Neuronal stem cell (in vitro differentiated cells): ENCODE results near the gene NOP56.
A peak's percentile ranks its signal among the peaks of the same experiment; 100 is the strongest.

Source experiments
- DNase-seq: peaks from one replicate; pipeline ENCODE4 v3.0.0-alpha.2; 2013; ENCODE audit warnings: low spot score
- H2AFZ ChIP-seq: one replicate; pipeline ENCODE4 v1.6.1; 2013; ENCODE audit warnings: mild to moderate bottlenecking, low read length, inconsistent platforms
- H2AK5ac ChIP-seq: 2 replicates; pipeline ENCODE4 v1.6.1; 2013; ENCODE audit warnings: low read depth, mild to moderate bottlenecking, inconsistent platforms, low read length, moderate library complexity, mixed read lengths
- H2BK120ac ChIP-seq: 2 replicates; pipeline ENCODE4 v1.6.1; 2013; ENCODE audit warnings: low read depth, mild to moderate bottlenecking, inconsistent platforms, low read length, moderate library complexity, mixed read lengths
- H2BK12ac ChIP-seq: one replicate; pipeline ENCODE4 v1.6.1; 2013; ENCODE audit warnings: low read length, inconsistent platforms
- H2BK15ac ChIP-seq: 2 replicates; pipeline ENCODE4 v1.6.1; 2013; ENCODE audit warnings: mild to moderate bottlenecking, low read length, inconsistent platforms, mixed read lengths
- H2BK5ac ChIP-seq: one replicate; pipeline ENCODE4 v1.6.1; 2013; ENCODE audit warnings: inconsistent platforms, mild to moderate bottlenecking, low read length, moderate library complexity
- H3K14ac ChIP-seq: one replicate; pipeline ENCODE4 v1.6.1; 2013; ENCODE audit warnings: low read length, inconsistent platforms
- H3K18ac ChIP-seq: 2 replicates; pipeline ENCODE4 v1.6.1; 2013; ENCODE audit warnings: low read length, inconsistent platforms
- H3K23ac ChIP-seq: 2 replicates; pipeline ENCODE4 v1.6.1; 2013; ENCODE audit warnings: low read depth, mild to moderate bottlenecking, mixed read lengths, low read length, inconsistent platforms; ENCODE audit not compliant: poor library complexity
- H3K27ac ChIP-seq: replicated peaks from 3 replicates; pipeline ENCODE4 v1.5.1; 2013; ENCODE audit warnings: low read length, inconsistent platforms
- H3K27me3 ChIP-seq, 3 experiments: 2 replicates each; pipeline ENCODE4 v1.6.1; 2013; ENCODE audit warnings: low read length in 3 of 3, mild to moderate bottlenecking in 2 of 3, inconsistent platforms in 1 of 3, low read depth in 1 of 3, mixed read lengths in 1 of 3, moderate library complexity in 1 of 3; ENCODE audit not compliant: control insufficient read depth in 3 of 3, insufficient read depth in 3 of 3
- H3K36me3 ChIP-seq, 2 donors: replicated peaks in 1 of 2; 2 replicates each; pipeline ENCODE4 v1.6.1; 2013; ENCODE audit warnings: low read length in 2 of 2; ENCODE audit not compliant: control insufficient read depth in 2 of 2, insufficient read depth in 2 of 2
- H3K4ac ChIP-seq: 2 replicates; pipeline ENCODE4 v1.6.1; 2013; ENCODE audit warnings: inconsistent platforms, mild to moderate bottlenecking, low read length, moderate library complexity
- H3K4me1 ChIP-seq, 2 donors: 1 replicate in 1 of 2; 2 replicates in 1 of 2; pipeline ENCODE4 v1.6.1; 2013; ENCODE audit warnings: low read length in 2 of 2, low read depth in 1 of 2; ENCODE audit not compliant: control insufficient read depth in 2 of 2, insufficient read depth in 1 of 2
- H3K4me2 ChIP-seq: one replicate; pipeline ENCODE4 v1.6.1; 2013; ENCODE audit warnings: mild to moderate bottlenecking, low read length, inconsistent platforms; ENCODE audit not compliant: insufficient read depth, poor library complexity, severe bottlenecking
- H3K4me3 ChIP-seq, 2 donors: 2 replicates each; pipeline ENCODE4 v1.5.1; 2013; ENCODE audit warnings: low read length in 2 of 2, mild to moderate bottlenecking in 2 of 2, inconsistent platforms in 1 of 2, moderate library complexity in 1 of 2
- H3K79me1 ChIP-seq: one replicate; pipeline ENCODE4 v1.6.1; 2013; ENCODE audit warnings: low read depth, mild to moderate bottlenecking, inconsistent platforms, low read length, moderate library complexity
- H3K9ac ChIP-seq: one replicate; pipeline ENCODE4 v1.6.1; 2013; ENCODE audit warnings: mild to moderate bottlenecking, low read depth, low read length, inconsistent platforms; ENCODE audit not compliant: poor library complexity
- H3K9me3 ChIP-seq, 2 donors: replicated peaks in 1 of 2; 2 replicates each; pipeline versions ENCODE3 to v1.6.1; 2013; ENCODE audit warnings: low read length in 2 of 2, mild to moderate bottlenecking in 2 of 2, inconsistent platforms in 1 of 2, low read depth in 1 of 2, mixed read lengths in 1 of 2, moderate library complexity in 1 of 2; ENCODE audit not compliant: control insufficient read depth in 2 of 2, insufficient read depth in 1 of 2
- H4K8ac ChIP-seq: one replicate; pipeline ENCODE4 v1.6.1; 2013; ENCODE audit warnings: low read depth, mild to moderate bottlenecking, inconsistent platforms, low read length, moderate library complexity
- H4K91ac ChIP-seq: one replicate; pipeline ENCODE4 v1.6.1; 2013; ENCODE audit warnings: low read length, low read depth, mild to moderate bottlenecking, inconsistent platforms; ENCODE audit not compliant: poor library complexity
- WGBS, 2 donors: extraction: QIAGEN DNeasy Blood & Tissue Kit; methylation state at CpG; one replicate each; pipeline ENCODE4 v1.1.7; 2013; ENCODE audit warnings: missing lambda C conversion rate in 2 of 2, mixed read lengths in 1 of 2; ENCODE audit not compliant: insufficient read length in 2 of 2, insufficient replicate concordance in 1 of 2; ENCODE audit errors: extremely low coverage in 2 of 2; 5-methylcytosine and 5-hydroxymethylcytosine counted together

The NOP56 gene

DNA sequence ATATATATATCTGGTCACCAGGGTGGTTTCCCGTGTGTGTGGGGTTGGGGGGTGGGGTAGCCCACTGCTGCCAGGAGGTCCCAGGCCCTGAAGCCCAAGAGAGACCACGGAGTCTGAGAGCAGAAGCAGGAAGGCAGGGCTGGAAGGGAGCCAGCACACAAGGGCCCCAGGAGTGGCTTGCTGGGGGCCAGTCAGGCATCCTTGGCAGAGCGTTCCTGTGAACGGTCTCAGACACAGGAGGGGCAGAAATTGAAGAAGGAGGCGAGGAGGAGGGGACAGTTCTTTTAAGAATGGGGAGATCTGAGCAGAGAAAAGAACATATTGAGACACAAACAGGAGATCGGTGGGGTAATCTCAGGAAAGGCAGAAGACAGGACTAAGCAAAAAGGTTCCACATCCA, 38.3 kb downstream of the NOP56 start:
- Histone ChIP-seq H3K4me1 (peaks cover 20 to 22% of the 10 kb centered on the region in 2 donors), H3K4me2 (no peak overlapping the region), H2BK12ac (no peak overlapping the region), H3K4me3 (no peak overlapping the region), H4K91ac (no peak overlapping the region), H3K14ac (no peak overlapping the region), H3K79me1 (peaks cover 3% of the 10 kb centered on the region), H3K27me3 (peaks cover 30 to 72% (median 47%) of the 10 kb centered on the region in 3 experiments), H3K9ac (no peak overlapping the region), H3K23ac (no peak overlapping the region), H2BK15ac (no peak overlapping the region), H3K4ac (no peak overlapping the region), H2BK120ac (no peak overlapping the region), H3K36me3 (no peaks in the 10 kb centered on the region), H2BK5ac (no peak overlapping the region), H3K27ac (no peak overlapping the region), H3K9me3 (no peaks in the 10 kb centered on the region), H2AK5ac (no peak overlapping the region), H4K8ac (no peak overlapping the region), H2AFZ (no peak overlapping the region), H3K18ac (no peak overlapping the region)
- no peak for DNase-seq
- no CpG with 5 or more reads among the region's 6 CpGs for WGBS, 2 donors

DNA sequence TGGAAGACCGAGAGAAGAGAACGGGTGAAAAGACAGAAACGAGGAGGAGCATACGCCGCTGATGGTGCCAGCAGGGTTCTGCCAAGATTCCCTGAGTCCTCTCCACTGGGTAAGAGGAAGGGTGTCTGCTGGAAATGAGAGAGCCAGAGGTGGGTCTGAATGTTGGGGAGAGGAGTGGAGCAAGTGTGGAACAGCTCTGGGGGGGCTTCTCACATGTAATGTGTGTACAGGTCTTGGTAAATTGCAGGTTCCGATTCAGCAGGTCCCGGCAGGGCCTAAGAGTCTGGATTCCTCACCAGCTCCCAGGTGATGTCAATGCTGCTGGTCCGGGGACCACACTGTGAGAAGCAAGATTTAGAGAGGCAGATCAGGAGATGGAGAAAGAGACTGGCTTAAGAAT, 38.7 kb downstream of the NOP56 start:
- Histone ChIP-seq H3K4me3 (no peak overlapping the region), H2AFZ (no peak overlapping the region), H4K8ac (no peak overlapping the region), H3K14ac (peak overlapping the region; percentile 94), H2BK120ac (no peak overlapping the region), H3K36me3 (no peaks in the 10 kb centered on the region), H3K27ac (no peak overlapping the region), H2BK5ac (no peak overlapping the region), H3K9me3 (no peaks in the 10 kb centered on the region), H3K9ac (no peak overlapping the region), H2AK5ac (peak overlapping the region; percentile 34), H2BK15ac (no peak overlapping the region), H3K4me1 (peaks cover 20 to 23% of the 10 kb centered on the region in 2 donors), H3K4me2 (no peak overlapping the region), H3K27me3 (peaks cover 30 to 75% (median 47%) of the 10 kb centered on the region in 3 experiments), H3K4ac (no peak overlapping the region), H4K91ac (no peak overlapping the region), H3K23ac (no peak overlapping the region), H2BK12ac (no peak overlapping the region), H3K79me1 (peaks cover 3% of the 10 kb centered on the region), H3K18ac (no peak overlapping the region)
- WGBS, 2 donors: no CpG with 5 or more reads among the region's 8 CpGs
- DNase-seq: no peak

DNA sequence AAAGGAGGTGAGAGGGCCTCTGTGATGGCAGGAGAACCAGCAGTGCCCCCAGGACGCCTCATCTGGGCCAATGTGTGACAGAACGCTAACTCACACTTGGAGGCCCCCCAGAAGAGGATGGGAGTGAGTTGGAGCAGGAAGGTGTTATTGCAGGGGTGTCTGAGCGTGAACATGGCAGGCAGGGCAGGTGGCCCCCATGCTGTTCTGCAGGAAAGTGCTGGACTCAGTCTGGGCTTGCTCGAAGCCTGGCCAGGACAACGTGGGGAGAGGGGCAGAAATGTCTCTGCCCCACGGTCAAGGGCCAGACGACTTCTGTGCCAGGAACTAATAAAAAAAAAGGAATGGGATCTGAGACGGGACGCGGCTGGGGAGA, 39.2 kb downstream of the NOP56 start:
- no peak overlapping the region for H3K4ac ChIP-seq
- no peak overlapping the region for H4K8ac ChIP-seq
- peaks cover 20 to 23% of the 10 kb centered on the region in 2 donors for H3K4me1 ChIP-seq
- H3K14ac ChIP-seq: peak overlapping the region; percentile 94
- peak overlapping the region; percentile 96 for H2AK5ac ChIP-seq
- no peak overlapping the region for H3K27ac ChIP-seq
- H3K9ac ChIP-seq: no peak overlapping the region
- H2BK12ac ChIP-seq: no peak overlapping the region
- no peaks in the 10 kb centered on the region for H3K36me3 ChIP-seq
- H3K18ac ChIP-seq: peak overlapping the region; percentile 85
- peak overlapping the region in 1 of 2 donors; percentile 56 for H3K4me3 ChIP-seq
- H3K23ac ChIP-seq: peak overlapping the region; percentile 85
- no peak overlapping the region for H2BK15ac ChIP-seq
- H3K9me3 ChIP-seq: no peaks in the 10 kb centered on the region
- no peak for DNase-seq
- H2BK5ac ChIP-seq: no peak overlapping the region
- no peak overlapping the region for H3K4me2 ChIP-seq
- no peak overlapping the region for H2BK120ac ChIP-seq
- WGBS, 2 donors: no CpG with 5 or more reads among the region's 10 CpGs
- peaks cover 30 to 79% (median 47%) of the 10 kb centered on the region in 3 experiments for H3K27me3 ChIP-seq
- H4K91ac ChIP-seq: no peak overlapping the region
- H3K79me1 ChIP-seq: peaks cover 3% of the 10 kb centered on the region
- peak overlapping the region; percentile 96 for H2AFZ ChIP-seq

DNA sequence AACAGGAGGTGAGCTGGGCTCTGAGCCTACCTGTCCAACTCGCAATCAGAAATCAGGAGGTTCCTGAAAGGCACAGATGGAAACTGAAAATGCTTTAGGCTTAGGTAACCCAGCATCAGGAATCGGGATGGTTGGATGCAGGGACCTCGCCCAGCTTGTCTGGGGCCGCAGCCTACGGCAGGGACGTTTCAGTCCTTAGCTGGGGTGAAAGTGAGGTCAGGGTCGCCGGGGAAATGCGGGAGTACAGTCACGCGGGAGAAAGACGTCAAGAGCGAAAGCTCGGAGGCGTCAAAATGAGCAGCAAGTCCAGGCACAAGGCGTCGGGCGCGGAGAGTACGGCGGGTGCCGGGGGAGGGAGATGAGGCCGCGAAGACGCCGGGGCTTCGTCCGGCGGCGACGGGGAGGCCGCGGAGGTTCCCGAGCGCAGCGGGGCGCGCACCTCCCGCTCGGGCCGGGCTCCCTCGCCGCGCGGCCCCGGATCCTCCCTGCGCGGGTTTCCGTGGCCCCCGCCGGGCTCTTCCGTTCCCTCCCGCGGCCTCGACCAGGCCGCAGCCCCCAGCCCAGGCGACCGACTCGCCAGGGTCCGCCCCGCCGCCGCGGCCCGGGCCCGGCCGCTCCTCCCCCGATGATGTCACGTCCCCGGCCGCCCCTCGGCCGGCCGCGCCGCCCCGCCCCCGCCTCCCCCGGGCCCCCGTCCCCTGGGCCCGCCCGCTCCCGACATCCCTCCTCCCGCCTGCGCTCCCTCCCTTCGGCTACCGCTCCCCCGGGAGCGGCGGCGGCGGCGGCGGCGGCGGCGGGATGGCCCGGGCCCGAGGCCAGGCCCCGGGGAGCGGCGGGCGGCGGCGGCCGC, 39.8 kb downstream of the NOP56 start, which contains the start of gene EBF4:
TSS of gene EBF4 (plus strand) at position 745 of the 850 bp plus-strand sequence. CDS start 866 bp downstream, outside the sequence.
- Histone ChIP-seq H3K4me2 (peak within 1 kb of the TSS; percentile 65), H3K4me1 (peaks cover 20 to 23% of the 10 kb centered on the region in 2 donors), H2AK5ac (peak within 1 kb of the TSS; percentile 96), H3K27ac (no peak within 1 kb of the TSS), H3K79me1 (peaks cover 3% of the 10 kb centered on the region), H3K27me3 (peaks cover 30 to 81% (median 47%) of the 10 kb centered on the region in 3 experiments), H2BK15ac (no peak within 1 kb of the TSS), H3K18ac (peak within 1 kb of the TSS; percentile 85), H3K14ac (peak within 1 kb of the TSS; percentile 94), H3K36me3 (no peaks in the 10 kb centered on the region), H3K9me3 (no peaks in the 10 kb centered on the region), H4K8ac (no peak within 1 kb of the TSS), H3K4me3 (peak within 1 kb of the TSS; percentile 56 to 78), H3K23ac (peak within 1 kb of the TSS; percentile 90), H2BK120ac (no peak within 1 kb of the TSS), H2BK5ac (no peak within 1 kb of the TSS), H2AFZ (peak within 1 kb of the TSS; percentile 96), H4K91ac (no peak within 1 kb of the TSS), H3K4ac (no peak within 1 kb of the TSS), H2BK12ac (no peak within 1 kb of the TSS), H3K9ac (peak within 1 kb of the TSS; percentile 76)
- WGBS, 2 donors: no CpG with 5 or more reads among the region's 106 CpGs
- DNase-seq: no peak
